Keratinocyte (primary cell): Measurements from ENCODE around the gene SETBP1.

Experiments used
- CTCF ChIP-seq, 3 experiments: IDR thresholded peaks in 1 of 3; conservative IDR thresholded peaks in 1 of 3; optimal IDR thresholded peaks in 1 of 3; 2 replicates in 2 of 3; 3 replicates in 1 of 3; pipeline versions ENCODE3 to v1.5.1; 2011; ENCODE audit warnings: low read length in 3 of 3, mild to moderate bottlenecking in 3 of 3, moderate library complexity in 2 of 3, control low read depth in 1 of 3, inconsistent platforms in 1 of 3; ENCODE audit not compliant: insufficient read depth in 2 of 3; ENCODE audit errors: extremely low read depth in 1 of 3
- EZH2 ChIP-seq: IDR thresholded peaks from one replicate; pipeline ENCODE4 v1.6.1; 2012; ENCODE audit warnings: inconsistent platforms, mild to moderate bottlenecking, low read length, moderate library complexity

GRCh38 chr18:44937960-44938719 lies 257.5 kb downstream of the SETBP1 start:
- TF ChIP-seq CTCF (optimal IDR thresholded peaks at IDR 0.05 in 1 of 3, IDR thresholded peaks at IDR 0.05 in 1 of 3, conservative IDR thresholded peaks at IDR 0.05 in 1 of 3; ENCODE audit: extremely low read depth in 1 of 3, insufficient read depth in 2 of 3, low read length in 3 of 3) (no peak), EZH2 (no peak)
